Upper lobe of left lung (tissue), 4 donors: ENCODE results near the gene PDE6G.
"Not testable (repeated sequence)": the region's sequence is repeated elsewhere in the genome, so short reads cannot be mapped to it uniquely, and the experiment has no call there.

Experiments
- CTCF ChIP-seq, 6 experiments: fragments of 450-650 bp in 4 of 6; fragments of 200-600 bp in 2 of 6; sonication (generic) in 2 of 6; IDR thresholded peaks; one replicate each; pipeline ENCODE4 v1.5.1; 2016 to 2019; ENCODE audit warnings: antibody characterized with exemption in 6 of 6
- POLR2A ChIP-seq, 4 donors: fragments of 450-650 bp; IDR thresholded peaks; one replicate each; pipeline ENCODE4 v1.5.1; 2016 to 2017; ENCODE audit warnings: antibody characterized with exemption in 4 of 4, mild to moderate bottlenecking in 2 of 4
- POLR2AphosphoS5 ChIP-seq, 2 donors: sonication (generic); formaldehyde crosslinking; IDR thresholded peaks; one replicate each; pipeline ENCODE4 v1.5.1; 2017; ENCODE audit warnings: antibody characterized with exemption in 2 of 2

GRCh38 chr17:81618307-81618706 lies 38.0 kb downstream of the PDE6G start:
- not testable (repeated sequence) for TF ChIP-seq POLR2AphosphoS5, POLR2A, CTCF (IDR thresholded peaks at IDR 0.05)
